Astrocyte of the spinal cord (primary cell): ENCODE data around the gene SLC12A8.
A peak's percentile ranks its signal among the peaks of the same experiment; 100 is the strongest.
"Not testable (repeated sequence)": the region's sequence is repeated elsewhere in the genome, so short reads cannot be mapped to it uniquely, and the experiment has no call there.

Experiments
- DNase-seq: peaks from one replicate; pipeline ENCODE4 v3.0.0; 2011; ENCODE audit warnings: low read depth, low spot score
- H3K4me3 ChIP-seq: 2 replicates; pipeline ENCODE4 v1.5.1; 2011; ENCODE audit warnings: low read depth, mild to moderate bottlenecking, low read length, moderate library complexity
- in situ Hi-C: cut with HindIII; loops from 2 replicates; pipeline ENCODE4 v1.10.0; 2017; ENCODE audit warnings: low sequenced_read_pairs
- TF ChIP-seq, protein P1 (sequence below): IDR thresholded peaks from 2 replicates; pipeline ENCODE4 v1.5.1; 2012; ENCODE audit warnings: low read depth, mild to moderate bottlenecking, low read length, inconsistent platforms

SLC12A8 gene

DNA sequence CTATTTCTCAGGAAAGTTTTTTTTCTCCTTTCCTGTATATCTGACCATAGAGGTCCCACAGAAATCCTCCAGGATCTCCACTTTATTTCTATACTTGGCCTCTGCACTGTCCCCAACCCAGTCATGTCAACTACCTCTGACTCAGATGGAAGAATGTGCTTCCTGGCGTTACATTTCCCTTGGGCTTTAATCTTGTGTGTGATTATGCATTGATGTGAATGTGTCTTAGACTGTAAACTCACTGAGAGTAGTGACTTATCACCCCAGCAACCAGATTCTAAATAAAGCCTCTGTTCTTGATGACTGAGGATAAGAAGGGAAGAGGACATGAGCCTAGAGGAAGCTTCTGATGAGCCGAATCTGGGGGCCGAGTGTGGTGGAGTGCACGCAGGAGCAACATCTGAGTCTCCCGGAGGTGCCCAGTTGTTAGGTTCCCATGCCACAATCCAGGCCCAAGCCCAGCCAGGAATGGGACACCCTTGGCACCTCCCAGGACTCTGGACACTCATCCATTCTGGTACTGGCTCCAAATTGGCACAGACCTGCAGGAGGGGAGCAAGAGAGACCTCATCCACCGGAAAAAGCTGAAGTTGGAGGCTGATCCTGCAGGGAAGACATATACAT lies 124.7 kb downstream of the SLC12A8 start:
- no peak overlapping the region for H3K4me3 ChIP-seq
- in situ Hi-C loops = no loop called here
- TF ChIP-seq, protein P1, sequence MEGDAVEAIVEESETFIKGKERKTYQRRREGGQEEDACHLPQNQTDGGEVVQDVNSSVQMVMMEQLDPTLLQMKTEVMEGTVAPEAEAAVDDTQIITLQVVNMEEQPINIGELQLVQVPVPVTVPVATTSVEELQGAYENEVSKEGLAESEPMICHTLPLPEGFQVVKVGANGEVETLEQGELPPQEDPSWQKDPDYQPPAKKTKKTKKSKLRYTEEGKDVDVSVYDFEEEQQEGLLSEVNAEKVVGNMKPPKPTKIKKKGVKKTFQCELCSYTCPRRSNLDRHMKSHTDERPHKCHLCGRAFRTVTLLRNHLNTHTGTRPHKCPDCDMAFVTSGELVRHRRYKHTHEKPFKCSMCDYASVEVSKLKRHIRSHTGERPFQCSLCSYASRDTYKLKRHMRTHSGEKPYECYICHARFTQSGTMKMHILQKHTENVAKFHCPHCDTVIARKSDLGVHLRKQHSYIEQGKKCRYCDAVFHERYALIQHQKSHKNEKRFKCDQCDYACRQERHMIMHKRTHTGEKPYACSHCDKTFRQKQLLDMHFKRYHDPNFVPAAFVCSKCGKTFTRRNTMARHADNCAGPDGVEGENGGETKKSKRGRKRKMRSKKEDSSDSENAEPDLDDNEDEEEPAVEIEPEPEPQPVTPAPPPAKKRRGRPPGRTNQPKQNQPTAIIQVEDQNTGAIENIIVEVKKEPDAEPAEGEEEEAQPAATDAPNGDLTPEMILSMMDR = no peak
- peak; percentile 49 for DNase-seq

GRCh38 chr3:125085166-125085565 lies 127.4 kb downstream of the SLC12A8 start:
- no peak overlapping the region for H3K4me3 ChIP-seq
- in situ Hi-C loops = no loop called here
- TF ChIP-seq, protein P1 = no peak
- no peak for DNase-seq

- no peak overlapping the region for H3K4me3 ChIP-seq
- DNase-seq = peak; percentile 66
- TF ChIP-seq, protein P1 = no peak
- in situ Hi-C loops = no loop called here
Observed at GRCh38 chr3:125083776-125084175, 128.8 kb downstream of the SLC12A8 start.

GRCh38 chr3:125082339-125082738 lies 130.2 kb downstream of the SLC12A8 start:
- H3K4me3 ChIP-seq, in situ Hi-C loops: not testable (repeated sequence)
- DNase-seq = peak; percentile 33

DNA sequence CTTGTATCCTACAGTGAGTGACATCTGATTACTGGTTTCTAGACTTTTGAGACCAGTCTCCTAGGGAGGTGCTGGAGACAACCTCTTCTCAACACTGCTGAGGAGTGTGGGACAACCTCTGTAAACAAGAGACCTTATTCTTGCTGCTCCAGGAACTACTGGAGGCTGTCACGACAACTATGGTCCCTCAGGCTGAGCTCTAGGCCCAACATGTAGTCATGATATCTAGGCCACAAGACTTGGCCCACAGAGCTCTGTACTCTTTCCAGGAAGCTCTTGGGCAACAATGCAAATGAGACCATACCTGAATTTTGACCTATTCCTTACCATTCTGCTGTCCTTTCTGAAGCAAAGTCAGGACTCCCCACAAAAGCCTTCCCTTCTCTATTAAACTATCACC lies 132.5 kb downstream of the SLC12A8 start:
- DNase-seq = no peak
- TF ChIP-seq, protein P1 = no peak
- in situ Hi-C loops = no loop called here
- H3K4me3 ChIP-seq = no peak overlapping the region

- in situ Hi-C loops = no loop called here
- peak; percentile 19 for DNase-seq
- TF ChIP-seq, protein P1 = no peak
- H3K4me3 ChIP-seq = no peak overlapping the region
Observed at GRCh38 chr3:125079675-125080045, 132.9 kb downstream of the SLC12A8 start.

- DNase-seq = no peak
- TF ChIP-seq, protein P1 = no peak
- H3K4me3 ChIP-seq = no peak overlapping the region
- in situ Hi-C loops = no loop called here
Observed at GRCh38 chr3:125078951-125079674, 133.4 kb downstream of the SLC12A8 start.
